MM.1S (cell line): ENCODE results near the gene OVCH2.

ENCODE experiments used
- EZH2 ChIP-seq: fragments of 300-600 bp; sonication (generic); optimal IDR thresholded peaks from 2 replicates; pipeline ENCODE3; 2017; ENCODE audit warnings: low read depth, mild to moderate bottlenecking, antibody characterized with exemption, low read length, mixed read lengths
- TF ChIP-seq, protein P1 (sequence below): fragments of 300-600 bp; sonication (generic); IDR thresholded peaks from 2 replicates; pipeline ENCODE4 v1.5.1; 2016; ENCODE audit warnings: antibody characterized with exemption, low read length, mixed read lengths

DNA sequence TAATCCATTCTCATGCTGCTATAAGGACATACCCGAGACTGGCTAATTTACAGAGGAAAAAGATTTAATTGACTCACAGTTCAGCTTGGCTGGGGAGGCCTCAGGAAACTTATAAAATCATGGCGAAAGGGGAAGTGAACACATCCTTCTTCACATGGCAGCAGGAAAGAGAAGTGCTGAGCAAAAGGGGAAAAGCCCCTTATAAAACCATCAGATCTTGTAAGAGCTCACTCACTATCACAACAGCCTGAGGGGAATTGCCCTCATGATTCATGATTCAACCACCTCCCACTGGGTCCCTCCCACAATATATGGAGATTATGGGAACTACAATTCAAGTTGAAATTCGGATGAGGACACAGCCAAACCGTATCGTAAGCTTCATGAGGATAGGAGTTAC is 29.2 kb downstream of the OVCH2 start:
- TF ChIP-seq, protein P1, sequence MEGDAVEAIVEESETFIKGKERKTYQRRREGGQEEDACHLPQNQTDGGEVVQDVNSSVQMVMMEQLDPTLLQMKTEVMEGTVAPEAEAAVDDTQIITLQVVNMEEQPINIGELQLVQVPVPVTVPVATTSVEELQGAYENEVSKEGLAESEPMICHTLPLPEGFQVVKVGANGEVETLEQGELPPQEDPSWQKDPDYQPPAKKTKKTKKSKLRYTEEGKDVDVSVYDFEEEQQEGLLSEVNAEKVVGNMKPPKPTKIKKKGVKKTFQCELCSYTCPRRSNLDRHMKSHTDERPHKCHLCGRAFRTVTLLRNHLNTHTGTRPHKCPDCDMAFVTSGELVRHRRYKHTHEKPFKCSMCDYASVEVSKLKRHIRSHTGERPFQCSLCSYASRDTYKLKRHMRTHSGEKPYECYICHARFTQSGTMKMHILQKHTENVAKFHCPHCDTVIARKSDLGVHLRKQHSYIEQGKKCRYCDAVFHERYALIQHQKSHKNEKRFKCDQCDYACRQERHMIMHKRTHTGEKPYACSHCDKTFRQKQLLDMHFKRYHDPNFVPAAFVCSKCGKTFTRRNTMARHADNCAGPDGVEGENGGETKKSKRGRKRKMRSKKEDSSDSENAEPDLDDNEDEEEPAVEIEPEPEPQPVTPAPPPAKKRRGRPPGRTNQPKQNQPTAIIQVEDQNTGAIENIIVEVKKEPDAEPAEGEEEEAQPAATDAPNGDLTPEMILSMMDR: no peak
- no peak for TF ChIP-seq EZH2
